ENCODE measurements around the gene ALS2CL. TPM values are rescaled to one million over a fixed set of nuclear protein-coding genes. Genes with fewer than 3 reads are reported as not detected.

Gene ALS2CL
- total and polyA plus RNA-seq, 9 donors = 3.3 to 13.2 (median 6.2) TPM

- no peaks in the 10 kb centered on the region for H3K9me3 ChIP-seq
- H3K27ac ChIP-seq = no peak within 1 kb of the TSS
- no peaks in the 10 kb centered on the region for H3K36me3 ChIP-seq
- H3K4me1 ChIP-seq (ENCODE audit: insufficient read depth) = no peaks in the 10 kb centered on the region
- no peaks in the 10 kb centered on the region for H3K27me3 ChIP-seq
- 33 to 50% (median 36%) methylated on average over 50 to 61 of the region's 61 CpGs for WGBS, 3 donors
- intact Hi-C loops (cut with DNase I) = no loop called here
- peak in 2 of 5 donors; percentile 10 to 34 for DNase-seq
- H3K4me3 ChIP-seq = no peak within 1 kb of the TSS
- TF ChIP-seq EP300 (IDR thresholded peaks at IDR 0.05) (no peak), POLR2A (IDR thresholded peaks at IDR 0.05) (no peak), CTCF (IDR thresholded peaks at IDR 0.05) (no peak)
Observed at GRCh38 chr3:46717447-46718231, 24.2 kb upstream of the ALS2CL start, which contains the start of gene PRSS50. Gene PRSS50 (minus strand): TSS chr3:46717869. CDS start chr3:46717824, 45 bp downstream.

- Histone ChIP-seq H3K9me3 (no peaks in the 10 kb centered on the region), H3K27ac (no peak overlapping the region), H3K4me3 (no peak overlapping the region), H3K36me3 (no peaks in the 10 kb centered on the region), H3K4me1 (ENCODE audit: insufficient read depth) (no peaks in the 10 kb centered on the region), H3K27me3 (no peaks in the 10 kb centered on the region)
- TF ChIP-seq CTCF (IDR thresholded peaks at IDR 0.05) = no peak
- TF ChIP-seq EP300 (IDR thresholded peaks at IDR 0.05) = no peak
- TF ChIP-seq POLR2A (IDR thresholded peaks at IDR 0.05) = no peak
- intact Hi-C loops (cut with DNase I) = no loop called here
- DNase-seq = no peak
- WGBS, 3 donors = 87 to 88% (median 87%) methylated on average over 19 of the region's 19 CpGs
Observed at GRCh38 chr3:46716461-46717441, 23.3 kb upstream of the ALS2CL start.

- Histone ChIP-seq H3K27ac (no peak overlapping the region), H3K4me3 (no peak overlapping the region), H3K27me3 (no peaks in the 10 kb centered on the region), H3K4me1 (ENCODE audit: insufficient read depth) (no peaks in the 10 kb centered on the region), H3K36me3 (no peaks in the 10 kb centered on the region), H3K9me3 (no peaks in the 10 kb centered on the region)
- 82 to 92% (median 89%) methylated on average over 11 of the region's 11 CpGs for WGBS, 3 donors
- no peak for TF ChIP-seq CTCF (IDR thresholded peaks at IDR 0.05)
- no peak for TF ChIP-seq EP300 (IDR thresholded peaks at IDR 0.05)
- TF ChIP-seq POLR2A (IDR thresholded peaks at IDR 0.05) = no peak
- DNase-seq = peak in 1 of 5 donors; percentile 6
- intact Hi-C loops (cut with DNase I) = no loop called here
Observed at GRCh38 chr3:46715507-46716175, 22.2 kb upstream of the ALS2CL start.

All from ovary (tissue), 9 donors.